GM12864 (cell line): Measurements from ENCODE around the gene TMPRSS2.

Experiments
- DNase-seq: peaks from one replicate; pipeline ENCODE4 v3.0.0-alpha.2; 2011; ENCODE audit warnings: low read depth
- H3K4me3 ChIP-seq: 2 replicates; pipeline ENCODE4 v1.5.1; 2011; ENCODE audit warnings: mild to moderate bottlenecking, low read depth, low read length, control low read depth
- CTCF ChIP-seq: IDR thresholded peaks from 2 replicates; pipeline ENCODE4 v1.5.1; 2011; ENCODE audit warnings: low read depth, mild to moderate bottlenecking, moderate library complexity, low read length, control low read depth, inconsistent platforms; ENCODE audit errors: missing control alignments

The TMPRSS2 gene

DNA sequence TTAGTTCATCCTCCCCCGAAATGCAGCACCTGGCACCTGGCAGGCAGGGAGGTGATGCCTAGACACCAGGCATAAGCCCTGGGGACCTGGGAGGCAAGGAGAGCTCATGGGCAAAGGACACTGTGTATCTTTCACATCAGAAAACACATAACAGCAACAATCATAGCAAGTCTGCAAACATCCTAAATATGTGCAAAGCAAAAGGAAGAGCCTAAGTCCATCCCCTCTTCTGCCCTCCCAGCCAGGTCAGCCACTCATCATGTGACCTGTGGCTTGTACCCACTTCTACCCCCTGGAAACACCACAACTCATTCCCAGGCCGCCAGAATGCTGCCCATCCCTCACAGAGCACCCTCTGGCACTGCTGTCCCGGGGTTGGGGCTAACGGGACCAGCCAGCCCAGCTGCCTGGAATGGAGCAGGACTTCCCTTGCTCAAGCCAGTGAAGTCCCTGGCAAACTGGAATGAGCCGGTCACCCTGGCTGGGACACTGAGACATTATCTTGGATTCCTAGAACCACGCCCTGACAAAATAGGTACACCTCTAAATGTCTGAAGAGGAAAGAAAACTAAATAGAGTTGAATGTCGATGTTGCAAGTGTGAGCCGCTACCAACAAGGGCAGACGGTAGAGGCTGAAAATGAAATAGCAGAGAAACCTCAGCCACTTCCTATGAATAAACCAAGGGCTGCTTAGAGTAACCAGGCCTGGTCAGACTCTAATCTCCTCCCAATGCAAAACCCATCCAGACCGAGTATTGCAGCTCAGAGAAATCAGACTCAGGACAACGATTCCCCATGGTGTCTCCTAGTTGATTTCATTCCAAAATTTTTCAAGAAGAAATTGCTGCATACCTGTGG lies 29.4 kb downstream of the TMPRSS2 start:
- no peak for TF ChIP-seq CTCF
- no peak for DNase-seq
- no peak overlapping the region for H3K4me3 ChIP-seq

- no peak for DNase-seq
- H3K4me3 ChIP-seq = no peak overlapping the region
- TF ChIP-seq CTCF = no peak
These were observed 30.2 kb downstream of the TMPRSS2 start for GRCh38 chr21:41477641-41478318.

- TF ChIP-seq CTCF = no peak
- no peak overlapping the region for H3K4me3 ChIP-seq
- DNase-seq = no peak
These were observed 32.1 kb downstream of the TMPRSS2 start for GRCh38 chr21:41475714-41476420.

DNA sequence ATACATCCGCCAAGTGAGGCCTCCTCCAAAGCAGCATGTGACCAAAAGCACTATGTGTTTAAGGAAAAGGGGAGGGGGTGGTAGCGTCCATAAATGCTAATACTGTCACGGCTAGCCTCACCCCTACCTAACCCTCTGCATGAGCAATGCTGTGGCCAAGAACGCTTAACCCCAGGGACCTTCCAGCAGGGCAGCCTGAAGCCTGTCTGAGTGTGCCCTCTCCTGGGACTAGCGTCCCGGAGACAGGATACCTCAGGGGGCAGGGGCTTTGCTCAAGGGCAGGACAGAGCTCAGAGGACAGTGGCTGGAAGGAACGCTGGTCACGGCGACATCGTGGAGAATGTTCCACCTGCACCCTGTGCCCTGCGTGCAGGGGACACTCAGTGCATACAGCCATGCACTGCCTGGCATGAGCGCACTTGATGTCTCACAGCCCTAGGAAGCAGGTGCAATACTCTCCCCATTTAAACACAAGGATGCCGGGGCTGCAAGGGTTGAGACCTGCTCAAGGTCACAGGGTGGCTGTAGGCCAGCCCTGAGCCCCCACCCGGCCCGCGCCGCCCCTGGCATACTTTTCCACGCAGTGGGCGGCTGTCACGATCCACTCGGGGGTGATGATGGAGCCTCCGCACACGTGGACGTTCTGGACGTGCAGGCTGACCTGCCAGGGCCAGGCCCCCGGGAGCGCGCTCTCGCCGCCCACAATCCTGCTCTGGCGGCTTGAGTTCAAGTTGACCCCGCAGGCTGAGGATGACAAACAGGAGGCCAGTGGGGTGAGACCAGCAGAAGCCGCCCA lies 35.0 kb downstream of the TMPRSS2 start:
- H3K4me3 ChIP-seq = no peak overlapping the region
- DNase-seq = no peak
- TF ChIP-seq CTCF = no peak

DNA sequence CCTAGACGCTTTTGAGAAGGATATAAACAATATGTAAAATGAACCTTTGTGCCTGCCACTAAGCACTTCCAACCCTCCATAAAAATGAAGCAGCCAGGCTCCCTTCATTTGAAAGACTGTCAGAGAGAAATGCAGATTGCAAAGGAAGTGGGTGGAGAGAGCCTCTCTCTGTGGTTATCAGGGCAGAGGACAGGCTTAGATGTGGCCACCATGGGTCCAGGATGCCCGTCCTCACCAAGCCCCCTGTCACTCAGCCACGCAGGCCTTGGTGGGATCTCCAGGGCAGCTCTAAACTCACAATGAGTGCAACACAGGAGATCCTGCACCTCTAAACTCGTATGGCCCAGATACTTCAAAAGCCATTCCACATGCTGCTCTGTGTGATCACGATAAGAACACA lies 37.9 kb downstream of the TMPRSS2 start:
- H3K4me3 ChIP-seq = no peak overlapping the region
- no peak for DNase-seq
- no peak for TF ChIP-seq CTCF

GRCh38 chr21:41466024-41466820 lies 41.7 kb downstream of the TMPRSS2 start:
- DNase-seq = no peak
- TF ChIP-seq CTCF = no peak
- H3K4me3 ChIP-seq = no peak overlapping the region
